ENCODE measurements around the gene SDHD. TPM values are rescaled to one million over a fixed set of nuclear protein-coding genes. Genes with fewer than 3 reads are reported as not detected.
"Not testable (repeated sequence)": the region's sequence is repeated elsewhere in the genome, so short reads cannot be mapped to it uniquely, and the experiment has no call there.

SDHD gene
- total RNA-seq, result 10 to 100 TPM; 58.4 to 65.2 TPM
- polyA plus RNA-seq, result 100 to 1,000 TPM in 1 of 2 donors, 10 to 100 TPM in 1; 96.3 to 157 TPM
- long read RNA-seq, donor 1, transcript SDHD-201 (4 exons, 1,439 nt), result major isoform, 111 of 118 reads
- long read RNA-seq, donor 1, partial matches to known transcripts, result 4 of 118 reads
- long read RNA-seq, donor 1, other reads (novel, unspliced or antisense), result 3 of 118 reads
- long read RNA-seq, donor 2, transcript SDHD-201 (4 exons, 1,439 nt), result major isoform, 61 of 65 reads
- long read RNA-seq, donor 2, partial matches to known transcripts, result 2 of 65 reads
- long read RNA-seq, donor 2, other reads (novel, unspliced or antisense), result 1 of 65 reads

DNA sequence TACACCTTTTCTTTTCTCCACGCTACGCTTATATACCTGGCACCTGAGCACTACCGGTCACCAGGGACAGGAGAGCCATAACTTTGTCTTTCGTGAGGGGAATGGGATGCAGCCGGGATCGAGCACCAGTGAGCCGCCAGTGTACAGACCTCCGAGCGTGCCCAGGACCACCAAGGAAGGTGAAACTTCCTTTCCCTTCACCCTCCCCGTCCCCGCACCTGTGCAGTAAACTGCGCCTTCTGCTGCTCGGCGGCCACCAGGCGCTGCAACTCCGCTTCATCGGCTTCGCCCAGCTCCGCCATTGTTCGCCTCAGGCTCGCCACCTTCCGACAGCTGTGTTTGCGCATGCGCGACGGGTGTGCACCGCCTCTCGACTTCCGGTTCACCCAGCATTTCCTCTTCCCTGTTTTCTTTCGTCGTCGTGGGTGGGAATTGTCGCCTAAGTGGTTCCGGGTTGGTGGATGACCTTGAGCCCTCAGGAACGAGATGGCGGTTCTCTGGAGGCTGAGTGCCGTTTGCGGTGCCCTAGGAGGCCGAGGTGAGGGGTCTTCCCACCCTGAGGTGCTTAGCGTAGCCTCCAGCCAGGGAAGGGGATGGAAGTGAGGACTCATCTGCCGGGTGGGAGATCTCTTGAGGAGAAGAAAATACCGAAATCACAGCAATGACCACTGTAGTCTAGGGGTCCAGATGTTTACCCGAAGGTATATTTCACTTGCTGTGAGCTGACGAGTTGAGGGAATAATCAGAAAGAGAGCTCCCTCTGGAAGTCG, at the start of gene SDHD, which contains the start of gene TIMM8B:
Gene SDHD, plus strand, starts transcription at position 452 of the 770 bp plus-strand sequence. Its CDS starts 35 bp downstream, at position 487.
Gene TIMM8B, minus strand, starts transcription at position 335 of the 770 bp plus-strand sequence. Its CDS starts 33 bp downstream, at position 302.
- peak; percentile 97 to 98 for DNase-seq
- Histone ChIP-seq H3K27ac (ENCODE audit: low read depth in 1 of 2, low read length in 2 of 2) (peak within 1 kb of the TSS in 1 of 2 donors; percentile 11), H3K9me3 (ENCODE audit: control insufficient read depth, low read length) (no peaks in the 10 kb centered on the region), H3K36me3 (ENCODE audit: control insufficient read depth in 1 of 2, insufficient read depth in 2 of 2, low read length in 1 of 2) (peaks cover 1 to 4% of the 10 kb centered on the region in 2 donors), H3K4me3 (ENCODE audit: low read length in 2 of 2) (peak within 1 kb of the TSS; percentile 56 to 88), H3K4me1 (ENCODE audit: control insufficient read depth in 1 of 2, insufficient read depth in 2 of 2, low read length in 2 of 2) (peaks cover 0 to 3% of the 10 kb centered on the region in 2 donors), H3K27me3 (ENCODE audit: control insufficient read depth in 1 of 2, insufficient read depth in 2 of 2, low read length in 1 of 2) (no peaks in the 10 kb centered on the region)
- ATAC-seq (ENCODE audit: low FRiP score), result peak; percentile 98
- WGBS, 2 donors, result 0 to 1% methylated on average over 45 of the region's 45 CpGs
- intact Hi-C loops (cut with DNase I), result no loop called here

DNA sequence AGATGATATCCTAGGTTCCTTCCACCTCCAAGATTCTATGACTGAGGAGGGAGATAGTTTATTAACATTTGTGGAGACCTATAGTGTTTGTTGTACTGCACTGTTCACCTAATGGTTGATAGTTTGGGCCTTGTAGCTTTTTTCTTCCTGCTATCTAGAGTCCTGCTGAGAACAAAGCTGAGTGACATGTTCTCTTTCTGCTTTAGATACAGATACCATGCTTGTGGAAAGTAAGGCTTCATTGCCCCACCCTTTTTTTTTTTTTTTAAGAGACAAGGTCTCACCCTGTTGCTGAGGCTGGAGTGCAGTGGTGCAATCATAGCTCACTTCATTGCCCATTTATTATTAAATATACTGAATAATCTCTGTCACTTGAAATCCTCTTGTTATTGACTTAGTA, 49.1 kb upstream of the SDHD start:
- Histone ChIP-seq H3K4me1 (ENCODE audit: control insufficient read depth in 1 of 2, insufficient read depth in 2 of 2, low read length in 2 of 2) (no peaks in the 10 kb centered on the region), H3K27ac (ENCODE audit: low read depth in 1 of 2, low read length in 2 of 2) (no peak overlapping the region), H3K4me3 (ENCODE audit: low read length in 2 of 2) (no peak overlapping the region), H3K9me3 (ENCODE audit: control insufficient read depth, low read length) (no peaks in the 10 kb centered on the region), H3K36me3 (ENCODE audit: control insufficient read depth in 1 of 2, insufficient read depth in 2 of 2, low read length in 1 of 2) (peaks cover 3 to 6% of the 10 kb centered on the region in 2 donors), H3K27me3 (ENCODE audit: control insufficient read depth in 1 of 2, insufficient read depth in 2 of 2, low read length in 1 of 2) (no peaks in the 10 kb centered on the region)
- ATAC-seq (ENCODE audit: low FRiP score), result no peak
- intact Hi-C loops (cut with DNase I), result no loop called here
- no peak for DNase-seq

DNA sequence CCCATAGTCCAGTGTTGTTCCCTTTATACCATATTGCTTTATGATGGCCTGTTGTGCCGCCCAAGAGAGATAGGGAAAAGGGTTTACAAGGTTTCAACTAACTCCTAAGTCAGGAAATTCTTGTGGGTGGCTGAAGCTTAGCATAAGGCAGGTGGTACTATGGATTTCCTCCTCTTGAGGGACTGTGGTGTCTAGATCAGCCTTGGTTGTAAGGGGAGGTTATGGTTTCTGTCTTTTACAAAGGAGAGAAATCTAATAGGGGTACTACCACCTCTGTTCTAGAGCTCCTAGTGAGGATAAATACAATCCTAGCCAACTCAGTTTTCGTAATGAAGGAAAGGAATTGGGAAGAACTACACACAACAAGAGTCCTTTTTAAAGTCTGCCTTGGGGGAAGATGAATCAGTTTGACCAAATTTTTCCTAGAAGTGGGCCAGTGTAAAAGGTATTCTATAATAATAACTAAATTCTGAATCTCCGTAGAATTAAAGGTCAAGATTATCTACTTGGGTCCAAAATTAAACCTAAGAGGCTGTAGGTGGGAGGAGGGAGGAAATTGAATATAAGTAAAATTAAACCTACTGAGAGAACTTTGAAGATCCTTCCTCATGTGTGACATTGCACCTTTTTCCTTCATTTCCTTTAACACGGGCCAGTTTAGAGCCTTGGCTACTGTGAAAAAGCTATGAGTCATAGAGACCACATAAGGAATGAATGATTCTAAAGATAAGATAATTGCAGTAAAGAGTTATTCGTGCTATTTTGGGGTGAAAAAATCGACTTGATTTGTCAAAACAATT, 44.3 kb upstream of the SDHD start:
- WGBS, 2 donors, result 50 to 57% methylated on average over 6 of the region's 6 CpGs
- Histone ChIP-seq H3K27me3 (ENCODE audit: control insufficient read depth in 1 of 2, insufficient read depth in 2 of 2, low read length in 1 of 2) (no peaks in the 10 kb centered on the region), H3K27ac (ENCODE audit: low read depth in 1 of 2, low read length in 2 of 2) (no peak overlapping the region), H3K4me1 (ENCODE audit: control insufficient read depth in 1 of 2, insufficient read depth in 2 of 2, low read length in 2 of 2) (no peaks in the 10 kb centered on the region), H3K36me3 (ENCODE audit: control insufficient read depth in 1 of 2, insufficient read depth in 2 of 2, low read length in 1 of 2) (peaks cover 2 to 3% of the 10 kb centered on the region in 2 donors), H3K9me3 (ENCODE audit: control insufficient read depth, low read length) (no peaks in the 10 kb centered on the region), H3K4me3 (ENCODE audit: low read length in 2 of 2) (no peak overlapping the region)
- DNase-seq (no peak), ATAC-seq (ENCODE audit: low FRiP score) (no peak)
- intact Hi-C loops (cut with DNase I), result no loop called here

DNA sequence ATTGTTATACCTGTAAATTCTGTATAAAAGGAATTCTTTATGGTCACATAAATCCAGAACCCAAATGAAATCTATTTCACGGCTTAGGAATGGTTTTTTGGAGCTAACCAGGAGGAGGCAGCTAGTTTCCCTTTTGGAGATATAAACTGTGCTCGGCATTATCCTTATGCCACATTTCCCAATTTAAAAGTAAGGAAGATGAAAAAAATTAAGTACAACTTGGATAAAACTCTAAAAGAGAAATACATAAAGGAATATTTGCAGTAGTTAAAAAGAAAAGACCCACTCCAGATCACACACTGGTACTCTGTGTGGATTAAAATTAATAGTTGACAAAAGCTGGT, 43.7 kb upstream of the SDHD start:
- DNase-seq, result no peak
- H3K36me3 ChIP-seq (ENCODE audit: control insufficient read depth in 1 of 2, insufficient read depth in 2 of 2, low read length in 1 of 2), result peaks cover 2 to 3% of the 10 kb centered on the region in 2 donors

DNA sequence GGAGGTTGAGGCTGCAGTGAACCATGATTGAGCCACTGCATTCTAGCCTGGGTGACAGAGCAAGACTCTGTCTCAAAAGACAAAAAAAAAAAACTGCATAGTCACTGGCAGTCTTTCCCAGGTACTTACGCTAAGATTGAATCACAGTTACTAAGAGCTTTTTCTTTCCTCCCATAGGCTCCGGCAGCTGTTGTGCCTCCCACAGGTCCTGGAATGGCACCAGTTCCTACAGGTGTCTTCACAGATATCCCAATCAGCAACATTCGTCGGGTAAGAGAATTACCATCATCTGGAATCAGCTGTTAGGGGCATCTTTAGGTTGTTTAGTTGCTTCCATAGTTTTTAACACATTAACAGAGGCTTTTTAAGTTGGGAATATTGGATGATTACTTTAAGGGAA, 41.7 kb upstream of the SDHD start:
- no peaks in the 10 kb centered on the region for H3K27me3 ChIP-seq (ENCODE audit: control insufficient read depth in 1 of 2, insufficient read depth in 2 of 2, low read length in 1 of 2)
- DNase-seq, result no peak

More for the DNA sequence above, 43.7 kb upstream of the SDHD start:
- Histone ChIP-seq H3K27ac (ENCODE audit: low read depth in 1 of 2, low read length in 2 of 2) (no peak overlapping the region), H3K4me1 (ENCODE audit: control insufficient read depth in 1 of 2, insufficient read depth in 2 of 2, low read length in 2 of 2) (no peaks in the 10 kb centered on the region), H3K4me3 (ENCODE audit: low read length in 2 of 2) (no peak overlapping the region), H3K9me3 (ENCODE audit: control insufficient read depth, low read length) (no peaks in the 10 kb centered on the region), H3K27me3 (ENCODE audit: control insufficient read depth in 1 of 2, insufficient read depth in 2 of 2, low read length in 1 of 2) (no peaks in the 10 kb centered on the region)
- no peak for ATAC-seq (ENCODE audit: low FRiP score)
- intact Hi-C loops (cut with DNase I), result no loop called here
- WGBS, 2 donors, result 88 to 92% methylated on average over 2 of the region's 2 CpGs

DNA sequence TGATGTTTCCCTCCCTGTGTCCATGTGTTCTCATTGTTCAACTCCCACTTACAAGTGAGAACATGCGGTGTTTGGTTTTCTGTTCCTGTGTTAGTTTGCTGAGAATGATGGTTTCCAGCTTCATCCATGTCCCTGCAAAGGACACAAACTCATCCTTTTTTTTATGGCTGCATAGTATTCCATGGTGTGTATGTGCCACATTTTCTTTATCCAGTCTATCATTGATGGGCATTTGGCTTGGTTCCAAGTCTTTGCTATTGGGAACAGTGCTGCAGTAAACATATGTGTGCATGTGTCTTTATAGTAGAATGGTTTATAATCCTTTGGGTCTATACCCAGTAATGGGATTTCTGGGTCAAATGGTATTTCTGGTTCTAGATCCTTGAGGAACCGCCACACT, 40.0 kb upstream of the SDHD start:
- DNase-seq; ATAC-seq (ENCODE audit: low FRiP score); H3K36me3 ChIP-seq (ENCODE audit: control insufficient read depth in 1 of 2, insufficient read depth in 2 of 2, low read length in 1 of 2); H3K27ac ChIP-seq (ENCODE audit: low read depth in 1 of 2, low read length in 2 of 2); H3K27me3 ChIP-seq (ENCODE audit: control insufficient read depth in 1 of 2, insufficient read depth in 2 of 2, low read length in 1 of 2); intact Hi-C loops (cut with DNase I); H3K4me1 ChIP-seq (ENCODE audit: control insufficient read depth in 1 of 2, insufficient read depth in 2 of 2, low read length in 2 of 2); H3K9me3 ChIP-seq (ENCODE audit: control insufficient read depth, low read length); H3K4me3 ChIP-seq (ENCODE audit: low read length in 2 of 2): not testable (repeated sequence)
- WGBS, 2 donors, result 100% methylated on average over 1 to 2 of the region's 2 CpGs

More for the DNA sequence above, 41.7 kb upstream of the SDHD start:
- no peak for ATAC-seq (ENCODE audit: low FRiP score)
- 96 to 98% methylated on average over 4 of the region's 4 CpGs for WGBS, 2 donors
- Histone ChIP-seq H3K4me3 (ENCODE audit: low read length in 2 of 2) (no peak overlapping the region), H3K9me3 (ENCODE audit: control insufficient read depth, low read length) (no peaks in the 10 kb centered on the region), H3K4me1 (ENCODE audit: control insufficient read depth in 1 of 2, insufficient read depth in 2 of 2, low read length in 2 of 2) (no peaks in the 10 kb centered on the region), H3K27ac (ENCODE audit: low read depth in 1 of 2, low read length in 2 of 2) (no peak overlapping the region), H3K36me3 (ENCODE audit: control insufficient read depth in 1 of 2, insufficient read depth in 2 of 2, low read length in 1 of 2) (peaks cover 2 to 3% of the 10 kb centered on the region in 2 donors)
- intact Hi-C loops (cut with DNase I), result no loop called here

DNA sequence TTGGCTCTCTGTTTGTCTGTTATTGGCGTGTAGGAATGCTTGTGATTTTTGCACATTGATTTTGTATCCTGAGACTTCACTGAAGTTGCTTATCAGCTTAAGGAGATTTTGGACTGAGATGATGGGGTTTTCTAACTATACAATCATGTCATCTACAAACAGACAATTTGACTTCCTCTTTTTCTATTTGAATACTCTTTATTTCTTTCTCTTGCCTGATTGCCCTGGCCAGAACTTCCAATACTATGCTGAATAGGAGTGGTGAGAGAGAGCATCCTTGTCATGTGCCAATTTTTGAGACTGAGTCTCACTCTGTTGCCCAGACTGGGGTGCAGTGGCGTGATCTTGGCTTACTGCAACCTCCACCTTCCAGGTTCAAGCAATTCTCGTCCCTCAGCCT, 38.4 kb upstream of the SDHD start:
- intact Hi-C loops (cut with DNase I); DNase-seq; H3K36me3 ChIP-seq (ENCODE audit: control insufficient read depth in 1 of 2, insufficient read depth in 2 of 2, low read length in 1 of 2); H3K9me3 ChIP-seq (ENCODE audit: control insufficient read depth, low read length); ATAC-seq (ENCODE audit: low FRiP score); H3K27me3 ChIP-seq (ENCODE audit: control insufficient read depth in 1 of 2, insufficient read depth in 2 of 2, low read length in 1 of 2); H3K4me3 ChIP-seq (ENCODE audit: low read length in 2 of 2); H3K4me1 ChIP-seq (ENCODE audit: control insufficient read depth in 1 of 2, insufficient read depth in 2 of 2, low read length in 2 of 2): not testable (repeated sequence)
- WGBS, 2 donors, result 89% methylated on average over 3 of the region's 3 CpGs
- H3K27ac ChIP-seq (ENCODE audit: low read depth in 1 of 2, low read length in 2 of 2), result peak overlapping the region in 1 of 2 donors; percentile 26

DNA sequence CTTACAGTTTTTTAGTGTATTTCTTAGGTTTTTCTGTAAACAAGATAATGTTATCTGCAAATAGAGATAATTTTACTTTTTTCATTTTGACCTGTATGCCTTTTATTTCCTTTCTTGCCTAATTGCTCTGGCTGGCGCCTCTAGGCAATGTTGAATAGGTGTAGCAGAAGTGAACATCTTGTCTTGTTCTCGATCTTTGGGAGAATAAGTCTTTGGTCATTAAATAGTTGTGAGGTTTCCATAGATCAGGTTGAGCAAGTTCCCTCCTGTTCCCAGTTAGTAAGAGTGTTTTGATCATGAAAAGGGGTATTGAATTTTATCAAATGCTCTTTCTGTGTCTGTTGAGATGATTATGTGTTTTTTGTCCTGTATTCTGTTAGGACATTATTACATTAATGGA, 36.9 kb upstream of the SDHD start:
- H3K9me3 ChIP-seq (ENCODE audit: control insufficient read depth, low read length), result no peaks in the 10 kb centered on the region
- no peak overlapping the region for H3K27ac ChIP-seq (ENCODE audit: low read depth in 1 of 2, low read length in 2 of 2)
- DNase-seq (no peak), ATAC-seq (ENCODE audit: low FRiP score) (no peak)
- no peaks in the 10 kb centered on the region for H3K27me3 ChIP-seq (ENCODE audit: control insufficient read depth in 1 of 2, insufficient read depth in 2 of 2, low read length in 1 of 2)
- H3K36me3 ChIP-seq (ENCODE audit: control insufficient read depth in 1 of 2, insufficient read depth in 2 of 2, low read length in 1 of 2), result no peaks in the 10 kb centered on the region
- no peaks in the 10 kb centered on the region for H3K4me1 ChIP-seq (ENCODE audit: control insufficient read depth in 1 of 2, insufficient read depth in 2 of 2, low read length in 2 of 2)
- 49 to 50% methylated on average over 2 of the region's 2 CpGs for WGBS, 2 donors
- intact Hi-C loops (cut with DNase I), result no loop called here
- no peak overlapping the region for H3K4me3 ChIP-seq (ENCODE audit: low read length in 2 of 2)
